ENCODE results near the gene LSM3.

LSM3 gene

GRCh38 chr3:14140668-14141067 is 37.9 kb upstream of the LSM3 start:
- Histone ChIP-seq H3K4me3 (replicated peaks; ENCODE audit: low read depth, low read length) (no peak overlapping the region), H3K36me3 (ENCODE audit: control insufficient read depth, insufficient read depth, low read length) (peaks cover 23% of the 10 kb centered on the region), H3K27me3 (replicated peaks; ENCODE audit: control insufficient read depth, insufficient read depth, low read length) (no peaks in the 10 kb centered on the region)
- TF ChIP-seq CTCF (IDR thresholded peaks at IDR 0.05; ENCODE audit: insufficient read depth, low read length, poor library complexity, severe bottlenecking), result no peak
- no peak for DNase-seq (ENCODE audit: extremely low read depth, insufficient read length)

GRCh38 chr3:14141144-14141543 is 37.5 kb upstream of the LSM3 start:
- H3K4me3 ChIP-seq (replicated peaks; ENCODE audit: low read depth, low read length), result no peak overlapping the region
- no peaks in the 10 kb centered on the region for H3K27me3 ChIP-seq (replicated peaks; ENCODE audit: control insufficient read depth, insufficient read depth, low read length)
- H3K36me3 ChIP-seq (ENCODE audit: control insufficient read depth, insufficient read depth, low read length), result peaks cover 26% of the 10 kb centered on the region
- no peak for TF ChIP-seq CTCF (IDR thresholded peaks at IDR 0.05; ENCODE audit: insufficient read depth, low read length, poor library complexity, severe bottlenecking)
- no peak for DNase-seq (ENCODE audit: extremely low read depth, insufficient read length)

GRCh38 chr3:14141602-14142341 is 36.8 kb upstream of the LSM3 start:
- no peak overlapping the region for H3K4me3 ChIP-seq (replicated peaks; ENCODE audit: low read depth, low read length)
- no peak for TF ChIP-seq CTCF (IDR thresholded peaks at IDR 0.05; ENCODE audit: insufficient read depth, low read length, poor library complexity, severe bottlenecking)
- no peaks in the 10 kb centered on the region for H3K27me3 ChIP-seq (replicated peaks; ENCODE audit: control insufficient read depth, insufficient read depth, low read length)
- no peak for DNase-seq (ENCODE audit: extremely low read depth, insufficient read length)
- H3K36me3 ChIP-seq (ENCODE audit: control insufficient read depth, insufficient read depth, low read length), result peaks cover 29% of the 10 kb centered on the region

- TF ChIP-seq CTCF (IDR thresholded peaks at IDR 0.05; ENCODE audit: insufficient read depth, low read length, poor library complexity, severe bottlenecking), result no peak
- DNase-seq (ENCODE audit: extremely low read depth, insufficient read length), result no peak
- Histone ChIP-seq H3K4me3 (replicated peaks; ENCODE audit: low read depth, low read length) (no peak overlapping the region), H3K36me3 (ENCODE audit: control insufficient read depth, insufficient read depth, low read length) (peaks cover 36% of the 10 kb centered on the region), H3K27me3 (replicated peaks; ENCODE audit: control insufficient read depth, insufficient read depth, low read length) (no peaks in the 10 kb centered on the region)
Measured at GRCh38 chr3:14142567-14143270, 35.9 kb upstream of the LSM3 start.

GRCh38 chr3:14143271-14144225 is 35.1 kb upstream of the LSM3 start:
- no peak for DNase-seq (ENCODE audit: extremely low read depth, insufficient read length)
- H3K27me3 ChIP-seq (replicated peaks; ENCODE audit: control insufficient read depth, insufficient read depth, low read length), result no peaks in the 10 kb centered on the region
- peaks cover 44% of the 10 kb centered on the region for H3K36me3 ChIP-seq (ENCODE audit: control insufficient read depth, insufficient read depth, low read length)
- TF ChIP-seq CTCF (IDR thresholded peaks at IDR 0.05; ENCODE audit: insufficient read depth, low read length, poor library complexity, severe bottlenecking), result no peak
- H3K4me3 ChIP-seq (replicated peaks; ENCODE audit: low read depth, low read length), result no peak overlapping the region
